Muscle layer of colon (tissue), 2 donors: ENCODE results near the gene RAPGEF4.

Experiments
- H3K27ac ChIP-seq: one replicate; pipeline ENCODE4 v1.7.0; 2013; ENCODE audit warnings: low read depth, mild to moderate bottlenecking, low read length, moderate library complexity
- H3K27me3 ChIP-seq, 2 donors: one replicate each; pipeline ENCODE4 v1.7.0; 2013; ENCODE audit warnings: low read length in 2 of 2, mild to moderate bottlenecking in 2 of 2; ENCODE audit not compliant: insufficient read depth in 2 of 2, control insufficient read depth in 1 of 2
- H3K36me3 ChIP-seq: one replicate; pipeline ENCODE4 v1.7.0; 2013; ENCODE audit warnings: mild to moderate bottlenecking, low read length; ENCODE audit not compliant: insufficient read depth
- H3K4me1 ChIP-seq: one replicate; pipeline ENCODE4 v1.7.0; 2013; ENCODE audit warnings: mild to moderate bottlenecking, low read length; ENCODE audit not compliant: insufficient read depth
- H3K4me3 ChIP-seq, 2 donors: one replicate each; pipeline ENCODE4 v1.7.0; 2013; ENCODE audit warnings: low read length in 2 of 2, low read depth in 1 of 2, mild to moderate bottlenecking in 1 of 2, moderate library complexity in 1 of 2
- H3K9ac ChIP-seq: one replicate; pipeline ENCODE4 v1.7.0; 2013; ENCODE audit warnings: low read length
- H3K9me3 ChIP-seq: one replicate; pipeline ENCODE4 v1.7.0; 2013; ENCODE audit warnings: mild to moderate bottlenecking, low read length
- donor health status: abdominal sarcoma.
- donor health status: Adenocarcinoma of cecum.

Gene RAPGEF4

GRCh38 chr2:172894689-172895387 lies 159.2 kb downstream of the RAPGEF4 start:
- no peaks in the 10 kb centered on the region for H3K27me3 ChIP-seq
- H3K4me1 ChIP-seq: no peaks in the 10 kb centered on the region
- H3K9me3 ChIP-seq: no peaks in the 10 kb centered on the region
- no peak overlapping the region for H3K4me3 ChIP-seq
- H3K36me3 ChIP-seq: no peaks in the 10 kb centered on the region
- no peak overlapping the region for H3K27ac ChIP-seq
- H3K9ac ChIP-seq: no peak overlapping the region

GRCh38 chr2:172896661-172897081 lies 161.0 kb downstream of the RAPGEF4 start:
- Histone ChIP-seq H3K9ac (no peak overlapping the region), H3K27ac (no peak overlapping the region), H3K4me3 (no peak overlapping the region), H3K36me3 (no peaks in the 10 kb centered on the region), H3K4me1 (no peaks in the 10 kb centered on the region), H3K9me3 (no peaks in the 10 kb centered on the region), H3K27me3 (no peaks in the 10 kb centered on the region)

GRCh38 chr2:172900871-172901270 lies 165.2 kb downstream of the RAPGEF4 start:
- Histone ChIP-seq H3K4me1 (peaks cover 5% of the 10 kb centered on the region), H3K27me3 (no peaks in the 10 kb centered on the region), H3K36me3 (no peaks in the 10 kb centered on the region), H3K4me3 (no peak overlapping the region), H3K27ac (no peak overlapping the region), H3K9ac (no peak overlapping the region), H3K9me3 (no peaks in the 10 kb centered on the region)

- Histone ChIP-seq H3K27me3 (no peaks in the 10 kb centered on the region), H3K4me3 (no peak overlapping the region), H3K4me1 (peaks cover 14% of the 10 kb centered on the region), H3K27ac (no peak overlapping the region), H3K9me3 (no peaks in the 10 kb centered on the region), H3K36me3 (no peaks in the 10 kb centered on the region), H3K9ac (no peak overlapping the region)
These were observed 166.3 kb downstream of the RAPGEF4 start for GRCh38 chr2:172901913-172902312.

GRCh38 chr2:172904236-172904635 lies 168.6 kb downstream of the RAPGEF4 start:
- no peaks in the 10 kb centered on the region for H3K36me3 ChIP-seq
- peaks cover 14% of the 10 kb centered on the region for H3K4me1 ChIP-seq
- no peak overlapping the region for H3K9ac ChIP-seq
- H3K9me3 ChIP-seq: no peaks in the 10 kb centered on the region
- H3K27me3 ChIP-seq: no peaks in the 10 kb centered on the region
- H3K27ac ChIP-seq: no peak overlapping the region
- no peak overlapping the region for H3K4me3 ChIP-seq

GRCh38 chr2:172905937-172906811 lies 170.5 kb downstream of the RAPGEF4 start:
- Histone ChIP-seq H3K27me3 (no peaks in the 10 kb centered on the region), H3K9me3 (no peaks in the 10 kb centered on the region), H3K4me3 (no peak overlapping the region), H3K4me1 (peaks cover 14% of the 10 kb centered on the region), H3K9ac (no peak overlapping the region), H3K27ac (no peak overlapping the region), H3K36me3 (no peaks in the 10 kb centered on the region)

GRCh38 chr2:172908275-172908674 lies 172.6 kb downstream of the RAPGEF4 start:
- Histone ChIP-seq H3K9me3 (no peaks in the 10 kb centered on the region), H3K4me3 (no peak overlapping the region)

GRCh38 chr2:172909454-172909853 lies 173.8 kb downstream of the RAPGEF4 start:
- H3K27me3 ChIP-seq: no peaks in the 10 kb centered on the region
- no peak overlapping the region for H3K27ac ChIP-seq
- H3K9ac ChIP-seq: no peak overlapping the region
- no peak overlapping the region for H3K4me3 ChIP-seq
- no peaks in the 10 kb centered on the region for H3K36me3 ChIP-seq
- peaks cover 14% of the 10 kb centered on the region for H3K4me1 ChIP-seq
- no peaks in the 10 kb centered on the region for H3K9me3 ChIP-seq

More at GRCh38 chr2:172908275-172908674, 172.6 kb downstream of the RAPGEF4 start:
- H3K27me3 ChIP-seq: no peaks in the 10 kb centered on the region
- no peak overlapping the region for H3K27ac ChIP-seq
- H3K36me3 ChIP-seq: no peaks in the 10 kb centered on the region
- H3K9ac ChIP-seq: no peak overlapping the region
- peaks cover 14% of the 10 kb centered on the region for H3K4me1 ChIP-seq

- Histone ChIP-seq H3K4me1 (no peaks in the 10 kb centered on the region), H3K27me3 (no peaks in the 10 kb centered on the region), H3K36me3 (no peaks in the 10 kb centered on the region), H3K27ac (no peak overlapping the region), H3K9ac (no peak overlapping the region), H3K4me3 (no peak overlapping the region), H3K9me3 (no peaks in the 10 kb centered on the region)
These were observed 176.6 kb downstream of the RAPGEF4 start for GRCh38 chr2:172912266-172912665.

- H3K27ac ChIP-seq: no peak overlapping the region
- no peak overlapping the region for H3K4me3 ChIP-seq
- H3K9me3 ChIP-seq: no peaks in the 10 kb centered on the region
- H3K4me1 ChIP-seq: no peaks in the 10 kb centered on the region
- H3K27me3 ChIP-seq: no peaks in the 10 kb centered on the region
- H3K9ac ChIP-seq: no peak overlapping the region
- no peaks in the 10 kb centered on the region for H3K36me3 ChIP-seq
These were observed 178.8 kb downstream of the RAPGEF4 start for GRCh38 chr2:172914341-172915008.

- Histone ChIP-seq H3K27ac (no peak overlapping the region), H3K4me3 (no peak overlapping the region), H3K4me1 (no peaks in the 10 kb centered on the region), H3K36me3 (no peaks in the 10 kb centered on the region), H3K9me3 (no peaks in the 10 kb centered on the region), H3K9ac (no peak overlapping the region), H3K27me3 (no peaks in the 10 kb centered on the region)
These were observed 182.1 kb downstream of the RAPGEF4 start for GRCh38 chr2:172917716-172918115.
